GM12878 (cell line): ENCODE measurements around the gene SLC12A6. TPM values are rescaled to one million over a fixed set of nuclear protein-coding genes. Genes with fewer than 3 reads are reported as not detected.
A peak's percentile ranks its signal among the peaks of the same experiment; 100 is the strongest.

Source experiments
- BCLAF1 ChIP-seq: fragments of 450-650 bp; IDR thresholded peaks from 2 replicates; pipeline ENCODE4 v1.6.1; 2017; ENCODE audit warnings: antibody characterized with exemption, mild to moderate bottlenecking, moderate library complexity
- EP300 ChIP-seq, 2 experiments: fragments of 150-350 bp in 1 of 2; IDR thresholded peaks; 2 replicates each; pipeline ENCODE4 v1.6.1; 2011 to 2012; ENCODE audit warnings: low read depth in 2 of 2, low read length in 2 of 2, borderline replicate concordance in 1 of 2, improper control_type of control experiment in 1 of 2, inconsistent platforms in 1 of 2; ENCODE audit not compliant: control insufficient read depth in 1 of 2
- JUNB ChIP-seq: IDR thresholded peaks from 2 replicates; pipeline ENCODE4 v1.6.1; 2016; ENCODE audit warnings: antibody characterized with exemption, mild to moderate bottlenecking
- KLF5 ChIP-seq: fragments of 450-650 bp; IDR thresholded peaks from 2 replicates; pipeline ENCODE4 v1.6.1; 2014; ENCODE audit warnings: mild to moderate bottlenecking; ENCODE audit not compliant: partially characterized antibody
- MYC ChIP-seq: IDR thresholded peaks from 2 replicates; pipeline ENCODE4 v1.6.1; 2011; ENCODE audit warnings: mild to moderate bottlenecking, low read length, moderate library complexity, inconsistent platforms; ENCODE audit not compliant: insufficient read depth, insufficient replicate concordance, insufficient read length, severe bottlenecking
- NRF1 ChIP-seq: conservative IDR thresholded peaks from 2 replicates; pipeline ENCODE4 v1.6.1; 2011; ENCODE audit warnings: mild to moderate bottlenecking, low read depth, low read length, improper control_type of control experiment
- RFX5 ChIP-seq: IDR thresholded peaks from 2 replicates; pipeline ENCODE4 v1.6.1; 2011; ENCODE audit warnings: low read depth, low read length, improper control_type of control experiment
- SP1 ChIP-seq: IDR thresholded peaks from one replicate; pipeline ENCODE4 v1.6.1; 2011; ENCODE audit warnings: low read depth, low read length
- TCF3 ChIP-seq: IDR thresholded peaks from 2 replicates; pipeline ENCODE4 v1.6.1; 2012; ENCODE audit warnings: low read depth, mild to moderate bottlenecking, low read length, borderline replicate concordance; ENCODE audit not compliant: insufficient read depth
- ZBED1 ChIP-seq: IDR thresholded peaks from 2 replicates; pipeline ENCODE4 v1.6.1; 2016; ENCODE audit warnings: borderline replicate concordance
- ZBTB40 ChIP-seq: fragments of 450-650 bp; IDR thresholded peaks from 2 replicates; pipeline ENCODE4 v1.6.1; 2016; ENCODE audit warnings: mild to moderate bottlenecking, moderate library complexity, borderline replicate concordance
- ZSCAN29 ChIP-seq: fragments of 450-650 bp; IDR thresholded peaks from 2 replicates; pipeline ENCODE4 v1.6.1; 2017; ENCODE audit warnings: mild to moderate bottlenecking, moderate library complexity
- polyA plus RNA-seq, 11 experiments: library from polyadenylated mRNA; depleted of rRNA in 4 of 11; unstranded in 6 of 11; stranded (reverse) in 5 of 11; fragments of >200 nt; fragmentation: Nextera tagmentation in 4 of 11; fragmentation: Illumina TruSeq in 1 of 11; extraction: Ambion mirVana in 4 of 11; extraction: Trizol in 1 of 11; gene quantifications; 1 replicate in 1 of 11; 2 replicates in 10 of 11; pipeline versions ENCODE4 v1.2.1 to v1.2.3, GENCODE V29; 2011 to 2016; ENCODE audit warnings: inconsistent platforms in 2 of 11, missing spikeins in 2 of 11, low read depth in 1 of 11
- total RNA-seq, 4 experiments: library from RNA; depleted of rRNA in 3 of 4; stranded (reverse); fragments of >200 nt in 3 of 4; fragmentation: Illumina TruSeq in 1 of 4; extraction: Trizol in 1 of 4; gene quantifications; 2 replicates each; pipeline versions ENCODE4 v1.2.1 to v1.2.3, GENCODE V29; 2013 to 2021
- TF ChIP-seq, protein P1 (sequence below): fragments of 450-650 bp; IDR thresholded peaks from 2 replicates; pipeline ENCODE4 v1.6.1; 2016; ENCODE audit warnings: mild to moderate bottlenecking
- TF ChIP-seq, protein P2 (sequence below): fragments of 150-350 bp; IDR thresholded peaks from 2 replicates; pipeline ENCODE4 v1.6.1; 2014; ENCODE audit warnings: mild to moderate bottlenecking, low read depth, low read length

The SLC12A6 gene
- total and polyA plus RNA-seq, 10 of the 15 experiments (the other 5 are each of a cell fraction or from before 2014, with no cell fraction given) = 4.7 to 94.4 (median 34.2) TPM

- TF ChIP-seq, protein P1, sequence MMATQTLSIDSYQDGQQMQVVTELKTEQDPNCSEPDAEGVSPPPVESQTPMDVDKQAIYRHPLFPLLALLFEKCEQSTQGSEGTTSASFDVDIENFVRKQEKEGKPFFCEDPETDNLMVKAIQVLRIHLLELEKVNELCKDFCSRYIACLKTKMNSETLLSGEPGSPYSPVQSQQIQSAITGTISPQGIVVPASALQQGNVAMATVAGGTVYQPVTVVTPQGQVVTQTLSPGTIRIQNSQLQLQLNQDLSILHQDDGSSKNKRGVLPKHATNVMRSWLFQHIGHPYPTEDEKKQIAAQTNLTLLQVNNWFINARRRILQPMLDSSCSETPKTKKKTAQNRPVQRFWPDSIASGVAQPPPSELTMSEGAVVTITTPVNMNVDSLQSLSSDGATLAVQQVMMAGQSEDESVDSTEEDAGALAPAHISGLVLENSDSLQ = no peak
- TF ChIP-seq NRF1 = no peak
- TF ChIP-seq KLF5 = peak; percentile 66
- no peak for TF ChIP-seq ZBED1
- no peak; the same call in 1 of the 2 replicates for TF ChIP-seq BCLAF1
- TF ChIP-seq MYC = peak; percentile 67
- no peak for TF ChIP-seq RFX5
- TF ChIP-seq, protein P2, sequence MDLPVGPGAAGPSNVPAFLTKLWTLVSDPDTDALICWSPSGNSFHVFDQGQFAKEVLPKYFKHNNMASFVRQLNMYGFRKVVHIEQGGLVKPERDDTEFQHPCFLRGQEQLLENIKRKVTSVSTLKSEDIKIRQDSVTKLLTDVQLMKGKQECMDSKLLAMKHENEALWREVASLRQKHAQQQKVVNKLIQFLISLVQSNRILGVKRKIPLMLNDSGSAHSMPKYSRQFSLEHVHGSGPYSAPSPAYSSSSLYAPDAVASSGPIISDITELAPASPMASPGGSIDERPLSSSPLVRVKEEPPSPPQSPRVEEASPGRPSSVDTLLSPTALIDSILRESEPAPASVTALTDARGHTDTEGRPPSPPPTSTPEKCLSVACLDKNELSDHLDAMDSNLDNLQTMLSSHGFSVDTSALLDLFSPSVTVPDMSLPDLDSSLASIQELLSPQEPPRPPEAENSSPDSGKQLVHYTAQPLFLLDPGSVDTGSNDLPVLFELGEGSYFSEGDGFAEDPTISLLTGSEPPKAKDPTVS = no peak
- peak; percentile 74; the same call in 1 of the 2 replicates for TF ChIP-seq TCF3
- no peak for TF ChIP-seq EP300 (IDR thresholded peaks at IDR 0.05; ENCODE audit: borderline replicate concordance in 1 of 2, control insufficient read depth in 1 of 2, low read depth in 2 of 2, low read length in 2 of 2)
- 0 out of 2 replicates have a peak, but pooled peaks have one; percentile 22 for TF ChIP-seq ZBTB40
- no peak for TF ChIP-seq ZSCAN29
- no peak for TF ChIP-seq SP1
- no peak for TF ChIP-seq JUNB
These were observed 29.8 kb upstream of the SLC12A6 start, which contains the start of gene LPCAT4 (continued) for GRCh38 chr15:34367101-34368081.
